Activated T-cell treated with anti-CD3 and anti-CD28 coated beads for 4 hours (primary cell): Measurements from ENCODE around the gene MYO1A.

ENCODE experiments used
- DNase-seq: peaks from one replicate; pipeline ENCODE4 v3.0.0-alpha.2; 2020

The MYO1A gene

DNA sequence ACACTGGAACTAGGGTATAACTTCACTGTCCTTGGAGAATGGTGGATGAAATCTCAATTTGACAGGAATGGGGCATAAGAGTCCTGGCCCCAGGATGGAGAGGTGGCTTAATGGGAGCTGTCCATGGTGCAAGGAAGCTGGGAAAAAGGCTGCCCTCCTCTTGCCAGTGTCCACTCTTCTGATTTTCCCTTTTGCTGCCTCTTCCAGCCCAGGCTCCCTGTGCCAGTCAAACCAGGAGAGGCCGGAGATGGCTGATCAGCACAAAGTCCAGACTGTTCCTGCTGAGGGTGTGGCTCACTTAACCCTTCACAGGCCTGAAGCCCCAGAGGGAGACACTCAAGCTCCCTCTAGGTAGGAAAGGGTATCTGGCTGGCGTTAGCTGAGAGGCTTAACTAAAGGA lies at the start of gene MYO1A:
TSS of gene MYO1A (minus strand) at position 240 of the 400 bp plus-strand sequence. CDS start 1,806 bp downstream, outside the sequence.
- no peak for DNase-seq

DNA sequence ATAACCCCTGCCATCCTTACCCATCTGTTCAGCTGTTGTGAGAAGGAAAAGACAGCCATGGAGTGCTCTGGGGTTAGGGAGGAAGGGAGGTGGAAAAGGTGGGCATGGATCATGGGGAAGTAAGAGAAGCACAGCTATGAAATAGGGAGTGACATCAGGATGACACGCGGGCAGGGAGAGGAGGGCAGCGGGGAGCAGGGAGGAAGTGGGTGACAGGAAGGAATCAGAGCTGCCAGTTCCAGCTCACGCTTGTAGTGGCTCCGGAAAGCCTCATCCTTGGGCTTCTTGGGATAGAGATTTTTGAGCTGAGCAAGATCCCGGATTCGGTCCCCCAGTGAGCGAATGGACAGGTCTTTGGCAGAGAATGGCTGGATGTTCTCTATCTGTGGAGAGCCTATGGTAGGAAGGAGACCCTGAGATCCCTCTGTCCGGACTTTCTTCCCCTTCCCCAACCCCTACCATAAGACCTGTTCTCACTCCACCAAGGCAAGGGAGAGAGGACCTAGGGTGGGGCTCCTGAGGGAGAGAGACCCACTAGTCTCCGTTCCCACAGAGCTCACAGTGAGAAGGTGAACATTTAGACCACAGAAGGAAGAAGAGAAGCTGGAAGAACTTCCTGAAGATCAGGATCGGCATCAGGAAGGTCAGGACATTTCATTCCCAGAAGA lies 49.3 kb upstream of the MYO1A start:
- DNase-seq: no peak

DNA sequence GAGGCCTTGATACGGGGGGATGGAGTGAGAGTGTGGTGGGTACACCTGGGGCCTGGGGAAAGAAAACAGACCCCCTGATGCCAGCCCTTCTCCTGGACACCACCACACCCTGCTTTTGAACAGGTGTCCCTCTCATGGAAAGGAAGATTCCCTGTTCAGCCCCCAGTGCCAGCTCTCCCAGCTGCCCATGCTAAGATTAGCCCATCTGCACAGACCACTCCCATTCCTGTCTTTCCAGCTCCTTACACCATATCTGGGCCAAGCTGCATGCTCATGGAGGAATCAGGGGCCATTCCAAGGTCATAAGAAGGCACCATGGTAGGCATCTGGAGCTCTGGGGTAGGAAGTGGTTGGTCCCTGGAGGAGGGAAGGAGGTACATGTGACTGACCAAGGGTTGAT lies 48.6 kb upstream of the MYO1A start:
- no peak for DNase-seq

DNA sequence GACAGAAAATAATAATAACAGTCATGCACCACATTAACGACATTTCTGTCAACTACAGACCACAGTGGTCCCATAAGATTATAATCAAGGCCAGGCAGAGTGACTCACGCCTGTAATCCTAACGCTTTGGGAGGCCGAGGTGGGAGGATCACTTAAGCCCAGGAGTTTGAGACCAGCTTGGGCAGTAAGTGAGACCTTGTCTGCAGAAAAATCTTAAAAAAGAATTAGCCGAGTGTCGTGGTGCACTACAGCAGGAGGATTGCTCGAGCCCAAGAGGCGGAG lies 47.6 kb upstream of the MYO1A start:
- DNase-seq: no peak

DNA sequence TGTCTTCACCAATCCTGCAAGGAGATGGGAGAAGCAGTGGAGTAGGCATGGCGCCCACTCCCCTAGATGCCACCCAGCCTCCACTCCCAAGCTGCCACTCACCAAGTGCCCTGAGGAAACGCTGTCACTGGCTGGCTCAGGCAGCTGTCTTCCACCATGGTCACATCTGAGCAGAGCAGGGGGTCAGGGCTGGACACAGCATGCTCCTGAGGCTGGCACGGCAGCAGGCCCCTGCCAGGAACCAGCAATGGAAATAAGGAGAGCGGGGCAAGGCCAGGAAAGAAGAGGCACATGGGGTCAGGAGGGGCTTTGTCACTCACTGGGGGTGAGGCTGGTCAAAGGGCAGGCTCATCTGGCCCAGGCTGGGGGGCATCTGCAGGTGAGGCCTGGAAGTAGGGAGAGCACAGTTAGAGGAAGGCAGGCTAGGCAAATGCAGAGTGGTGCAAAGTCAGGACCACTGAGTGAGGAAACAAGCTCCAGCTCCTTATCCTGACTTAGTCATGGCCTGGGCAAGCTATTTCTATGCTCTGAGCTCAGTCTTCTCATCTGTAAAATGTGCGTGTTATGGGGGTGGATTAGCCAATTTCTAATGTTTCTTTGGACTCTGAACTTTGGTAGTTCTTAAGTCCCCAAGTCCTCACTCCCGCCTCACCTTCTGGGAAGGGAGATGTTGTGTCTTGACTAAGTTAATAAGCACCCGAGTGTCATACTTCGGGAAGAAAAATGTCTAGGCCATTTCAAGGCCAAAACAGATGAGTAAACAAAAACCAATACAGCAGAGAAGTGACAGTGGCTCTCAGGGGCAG lies 47.0 kb upstream of the MYO1A start:
- DNase-seq: no peak

DNA sequence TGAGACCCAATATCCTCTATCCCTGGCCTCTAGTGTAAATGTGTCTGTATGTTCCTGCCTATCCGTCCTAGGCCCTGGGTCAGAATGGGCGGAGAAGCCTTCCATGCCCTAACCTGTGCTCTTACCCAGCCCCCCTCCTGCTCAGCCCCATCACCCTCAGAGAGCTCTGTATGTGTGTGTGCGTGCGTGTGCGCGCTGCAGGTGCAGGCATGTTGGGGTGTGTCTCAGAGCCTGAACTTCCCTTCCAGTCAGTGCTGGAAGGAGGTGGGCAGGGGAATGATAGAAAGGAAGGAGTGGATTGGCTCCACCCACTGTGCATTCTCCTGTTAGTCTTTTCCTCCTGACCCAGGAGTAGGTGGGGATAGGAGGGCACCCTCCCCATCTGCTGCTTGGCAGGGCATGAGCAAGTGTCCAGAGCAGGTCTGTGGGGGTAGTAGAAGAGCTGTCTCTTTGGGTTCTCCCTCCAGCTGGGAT lies 46.2 kb upstream of the MYO1A start:
- DNase-seq: no peak

DNA sequence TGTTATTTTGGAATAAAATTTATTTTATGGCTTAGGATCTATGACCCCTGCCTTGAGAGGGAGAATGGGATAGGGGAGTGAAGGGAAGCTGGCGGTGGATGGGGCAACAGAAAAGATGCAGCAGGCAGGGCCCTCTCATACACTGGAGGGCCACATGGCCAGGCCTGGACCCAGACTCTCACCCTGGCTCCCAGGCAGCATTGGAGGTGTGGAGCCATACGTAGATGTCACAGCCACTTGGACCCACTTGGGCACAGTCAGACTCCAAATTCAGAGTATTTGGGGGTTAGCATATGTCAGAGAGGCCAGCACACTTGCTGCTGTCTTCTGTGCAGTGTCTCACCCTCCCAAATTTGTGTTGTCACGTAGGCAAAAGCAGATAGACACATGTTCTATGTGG lies 45.5 kb upstream of the MYO1A start:
- no peak for DNase-seq

DNA sequence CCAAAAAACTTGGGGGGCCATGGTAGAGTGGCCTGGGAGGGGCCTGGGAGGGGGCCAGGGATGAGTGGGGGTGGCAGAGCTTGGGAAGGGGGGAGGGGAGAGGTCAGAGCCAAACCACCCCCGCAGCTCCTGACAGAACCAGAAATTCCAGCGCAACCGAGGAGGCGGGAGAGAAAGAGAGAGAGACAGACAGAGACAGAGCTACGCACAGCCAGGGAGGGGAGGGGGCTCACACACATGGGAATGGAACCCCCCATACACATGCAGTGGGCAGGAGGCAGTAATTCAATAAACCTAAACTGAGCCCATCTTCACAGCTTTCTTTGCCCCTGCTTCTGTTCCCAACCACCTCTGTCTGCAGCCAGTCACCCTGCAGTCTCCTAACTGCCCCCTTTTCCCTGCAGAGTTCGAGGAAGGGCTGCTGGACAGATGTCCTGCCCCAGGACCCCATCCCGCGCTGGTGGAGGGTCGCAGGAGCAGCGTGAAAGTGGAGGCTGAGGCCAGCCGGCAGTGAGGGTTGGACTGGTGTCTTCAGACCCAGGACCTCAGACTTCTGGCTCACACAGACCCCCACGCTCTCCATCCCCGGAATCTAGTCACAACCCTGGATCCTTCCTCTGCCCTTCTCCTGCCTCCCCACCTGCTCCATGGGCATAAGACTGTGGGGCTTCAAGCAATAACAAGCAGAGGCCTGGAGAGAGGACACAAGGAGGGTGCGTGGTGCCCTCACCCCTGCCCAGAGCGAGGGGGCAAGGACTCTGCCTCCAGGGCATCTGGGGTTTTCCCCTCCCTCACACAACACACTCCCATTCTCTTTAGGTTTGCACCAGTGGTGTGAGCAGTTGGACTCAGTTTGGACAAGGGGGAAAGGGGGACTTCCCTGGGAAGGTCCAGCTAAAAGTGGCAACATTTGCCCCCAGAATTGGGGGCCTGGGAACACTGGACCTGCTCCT lies 44.6 kb upstream of the MYO1A start:
- DNase-seq: no peak

DNA sequence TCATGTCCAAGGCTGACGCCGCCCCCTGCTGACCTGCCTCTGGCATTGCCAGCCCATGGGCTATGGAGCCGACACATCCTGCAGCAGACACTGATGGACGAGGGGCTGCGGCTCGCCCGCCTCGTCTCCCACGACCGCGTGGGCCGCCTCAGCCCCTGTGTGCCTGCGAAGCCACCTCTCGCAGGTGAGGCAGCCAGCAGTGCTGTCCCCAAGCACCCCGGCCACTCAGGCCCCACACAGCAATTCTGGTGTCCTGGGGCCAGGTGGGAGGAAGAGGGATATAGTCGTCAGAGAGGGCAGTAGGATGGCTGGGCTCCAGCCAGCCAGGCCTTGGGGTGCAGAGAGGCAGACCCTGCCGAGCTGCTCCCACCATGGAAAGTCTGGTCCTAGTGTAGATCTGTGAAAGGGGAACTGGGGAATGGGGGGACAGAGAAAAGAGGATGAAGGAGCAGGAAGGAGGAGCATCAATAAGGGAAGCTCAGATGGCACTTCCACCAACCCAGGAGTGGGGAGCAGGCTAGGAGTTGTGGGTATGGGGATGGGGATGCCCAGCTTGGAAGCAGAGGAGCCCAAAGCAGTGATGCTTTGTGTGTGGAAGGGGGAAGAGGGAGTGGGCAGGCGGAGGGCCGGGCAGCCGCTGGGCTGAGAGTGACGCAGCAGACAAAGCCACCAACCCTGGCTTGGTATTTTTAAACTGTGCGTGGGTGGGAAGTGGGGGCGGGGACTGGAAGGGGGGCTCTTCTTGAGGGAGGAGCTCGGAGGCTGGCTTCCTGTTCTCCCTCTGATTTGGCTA lies 43.7 kb upstream of the MYO1A start:
- peak; percentile 83 for DNase-seq

DNA sequence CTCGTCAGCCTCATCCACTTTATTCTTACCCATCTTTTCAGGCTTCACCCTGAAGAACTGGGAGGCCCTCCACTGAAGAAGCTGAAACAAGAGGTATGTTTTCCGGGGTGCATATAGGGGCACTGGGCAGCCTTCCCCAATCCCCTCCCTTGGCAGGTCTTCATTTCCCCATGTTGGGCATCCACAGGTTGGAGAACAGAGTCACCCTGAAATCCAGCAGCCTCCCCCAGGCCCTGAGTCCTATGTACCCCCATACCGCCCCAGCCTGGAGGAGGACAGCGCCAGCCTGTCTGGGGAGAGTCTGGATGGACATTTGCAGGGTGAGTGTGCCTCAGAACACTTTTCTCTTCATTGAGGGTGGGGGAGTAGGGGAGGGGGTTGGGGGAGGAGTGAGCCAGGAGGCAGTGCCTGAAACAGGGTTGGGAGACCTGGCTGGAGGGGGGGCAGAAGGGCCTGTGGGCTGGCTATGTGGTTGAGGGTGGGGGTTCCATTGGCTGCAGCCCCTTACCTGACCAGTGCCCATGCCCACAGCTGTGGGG lies 43.0 kb upstream of the MYO1A start:
- DNase-seq: no peak

DNA sequence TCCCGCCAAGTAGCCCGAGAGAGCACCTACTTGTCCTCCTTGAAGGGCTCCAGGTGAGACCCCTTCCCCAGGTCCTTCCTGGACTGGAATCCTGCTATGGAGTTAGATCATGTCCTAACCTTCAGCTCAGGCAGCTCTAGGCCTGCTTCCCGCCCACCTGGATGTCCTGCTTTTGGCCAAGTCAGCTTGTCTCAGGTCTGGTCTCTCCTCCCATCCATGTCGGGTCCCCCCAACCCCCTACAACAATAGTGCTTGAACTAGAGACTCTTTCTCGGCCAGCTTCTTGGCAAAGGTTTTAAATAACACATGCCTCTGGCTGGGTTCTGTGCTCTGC lies 42.6 kb upstream of the MYO1A start:
- no peak for DNase-seq

DNA sequence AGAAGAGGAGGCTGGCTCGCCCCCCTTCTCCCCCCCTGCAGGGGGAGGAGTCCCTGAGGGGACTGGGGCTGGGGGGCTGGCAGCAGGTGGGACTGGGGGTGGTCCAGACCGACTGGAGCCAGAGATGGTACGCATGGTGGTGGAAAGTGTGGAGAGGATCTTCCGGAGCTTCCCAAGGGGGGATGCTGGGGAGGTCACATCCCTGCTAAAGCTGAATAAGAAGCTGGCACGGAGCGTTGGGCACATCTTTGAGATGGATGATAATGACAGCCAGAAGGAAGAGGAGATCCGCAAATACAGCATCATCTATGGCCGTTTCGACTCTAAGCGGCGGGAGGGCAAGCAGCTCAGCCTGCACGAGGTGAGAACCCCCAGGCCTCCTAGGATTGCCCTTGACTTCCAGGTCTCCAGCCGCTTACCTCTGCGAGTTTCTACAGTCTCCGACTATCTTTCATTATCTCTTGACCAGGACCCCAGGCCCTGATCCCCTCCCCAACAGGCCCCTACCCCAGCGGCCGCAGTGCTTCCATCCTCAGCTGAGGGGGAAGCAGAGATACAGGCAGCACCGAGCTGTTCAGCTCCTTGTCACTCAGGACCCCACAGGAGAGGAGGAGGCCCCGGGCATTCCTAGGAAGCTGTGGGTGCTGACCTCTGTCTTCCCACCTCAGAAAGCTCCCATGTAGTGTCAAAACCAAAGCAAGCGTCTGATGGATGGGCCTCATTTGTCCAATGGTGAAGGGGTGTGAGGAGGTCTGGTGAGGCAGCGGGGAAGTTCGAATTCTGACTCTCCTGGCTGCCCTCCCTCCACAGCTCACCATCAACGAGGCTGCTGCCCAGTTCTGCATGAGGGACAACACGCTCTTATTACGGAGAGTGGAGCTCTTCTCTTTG lies 42.0 kb upstream of the MYO1A start:
- no peak for DNase-seq

DNA sequence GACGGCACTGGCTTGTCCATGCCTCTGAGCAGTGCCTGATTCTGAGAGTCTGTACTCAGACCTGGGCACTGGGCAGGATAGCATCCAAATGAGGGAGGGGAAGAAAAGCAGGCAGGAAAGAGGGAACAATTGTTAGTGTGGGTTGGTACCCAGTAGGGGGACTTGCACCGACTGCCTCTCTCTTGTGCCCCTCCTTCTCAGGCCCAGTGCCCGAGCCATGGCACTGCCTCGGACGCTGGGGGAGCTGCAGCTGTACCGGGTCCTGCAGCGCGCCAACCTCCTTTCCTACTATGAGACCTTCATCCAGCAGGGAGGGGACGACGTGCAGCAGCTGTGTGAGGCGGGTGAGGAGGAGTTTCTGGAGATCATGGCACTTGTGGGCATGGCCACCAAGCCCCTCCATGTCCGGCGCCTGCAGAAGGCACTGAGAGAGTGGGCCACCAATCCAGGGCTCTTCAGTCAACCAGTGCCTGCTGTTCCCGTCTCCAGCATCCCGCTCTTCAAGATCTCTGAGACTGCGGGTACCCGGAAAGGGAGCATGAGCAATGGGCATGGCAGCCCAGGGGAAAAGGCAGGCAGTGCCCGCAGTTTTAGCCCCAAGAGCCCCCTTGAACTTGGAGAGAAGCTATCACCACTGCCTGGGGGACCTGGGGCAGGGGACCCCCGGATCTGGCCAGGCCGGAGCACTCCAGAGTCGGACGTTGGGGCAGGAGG lies 41.2 kb upstream of the MYO1A start:
- DNase-seq: no peak

DNA sequence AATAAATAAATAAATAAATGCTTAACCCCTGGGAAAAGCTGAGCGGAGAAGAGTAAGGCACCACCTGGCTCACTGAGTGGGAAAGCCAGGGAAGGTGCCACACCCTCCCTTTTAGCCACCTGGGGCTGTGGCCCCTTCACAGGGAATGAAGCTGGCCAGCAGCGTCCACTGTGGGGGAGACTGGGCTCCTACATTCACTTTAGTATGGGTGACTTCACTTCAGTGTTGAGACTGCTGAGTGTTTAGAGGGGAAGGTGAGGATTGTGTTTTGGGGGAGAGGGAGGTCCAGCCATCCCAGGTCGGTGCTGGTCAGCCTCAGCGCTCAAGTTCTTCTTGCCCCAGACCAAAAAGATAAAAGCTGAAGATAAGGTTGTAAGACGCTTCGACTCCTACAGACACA lies 40.6 kb upstream of the MYO1A start:
- DNase-seq: no peak

DNA sequence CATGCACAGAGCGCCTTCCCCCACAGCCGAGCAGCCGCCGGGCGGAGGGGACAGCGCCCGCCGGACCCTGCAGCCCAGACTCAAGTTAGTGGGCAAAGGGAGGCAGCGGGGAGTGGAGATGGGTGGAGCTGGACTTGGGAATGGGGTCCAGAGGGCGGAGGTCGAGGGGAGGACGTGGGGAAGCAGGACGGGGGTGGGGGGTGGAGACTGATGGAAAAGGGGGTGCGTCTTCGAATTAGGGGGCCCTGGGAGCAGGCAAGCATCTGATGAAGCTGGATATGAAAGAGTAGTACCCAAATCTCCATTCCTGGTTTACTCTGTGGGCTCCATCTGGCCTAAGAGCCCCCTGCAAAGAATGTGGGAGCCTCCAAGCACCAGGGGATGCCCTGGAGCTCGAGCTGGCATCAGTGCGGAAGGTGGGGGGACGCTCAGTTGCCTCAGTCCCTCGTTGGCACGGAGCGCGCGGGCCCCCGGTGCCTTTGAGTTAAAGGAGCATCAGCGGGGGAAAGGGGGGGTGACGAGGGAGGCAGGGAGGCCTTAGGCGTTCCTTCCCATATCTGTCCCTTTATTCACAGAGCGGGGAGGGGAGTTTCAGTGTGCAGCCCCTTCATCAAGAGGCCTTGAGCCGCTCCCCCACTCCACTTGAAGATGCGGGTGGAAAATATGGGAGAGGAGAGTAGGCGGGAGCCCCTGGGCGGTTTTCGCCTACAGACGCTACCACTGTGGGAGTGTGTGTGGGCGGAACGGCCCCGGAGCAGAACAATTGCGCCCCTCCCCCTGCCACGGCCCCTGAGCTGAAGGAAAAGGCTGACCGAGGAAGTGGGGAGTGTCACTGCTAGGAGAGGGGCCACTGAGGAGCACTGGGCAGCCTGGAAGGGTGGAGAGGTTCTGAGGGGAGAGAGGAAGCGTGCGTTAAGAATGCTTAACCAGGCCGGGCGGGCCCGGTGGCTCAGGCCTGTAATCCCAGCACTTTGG lies 39.6 kb upstream of the MYO1A start:
- peak; percentile 59 for DNase-seq

DNA sequence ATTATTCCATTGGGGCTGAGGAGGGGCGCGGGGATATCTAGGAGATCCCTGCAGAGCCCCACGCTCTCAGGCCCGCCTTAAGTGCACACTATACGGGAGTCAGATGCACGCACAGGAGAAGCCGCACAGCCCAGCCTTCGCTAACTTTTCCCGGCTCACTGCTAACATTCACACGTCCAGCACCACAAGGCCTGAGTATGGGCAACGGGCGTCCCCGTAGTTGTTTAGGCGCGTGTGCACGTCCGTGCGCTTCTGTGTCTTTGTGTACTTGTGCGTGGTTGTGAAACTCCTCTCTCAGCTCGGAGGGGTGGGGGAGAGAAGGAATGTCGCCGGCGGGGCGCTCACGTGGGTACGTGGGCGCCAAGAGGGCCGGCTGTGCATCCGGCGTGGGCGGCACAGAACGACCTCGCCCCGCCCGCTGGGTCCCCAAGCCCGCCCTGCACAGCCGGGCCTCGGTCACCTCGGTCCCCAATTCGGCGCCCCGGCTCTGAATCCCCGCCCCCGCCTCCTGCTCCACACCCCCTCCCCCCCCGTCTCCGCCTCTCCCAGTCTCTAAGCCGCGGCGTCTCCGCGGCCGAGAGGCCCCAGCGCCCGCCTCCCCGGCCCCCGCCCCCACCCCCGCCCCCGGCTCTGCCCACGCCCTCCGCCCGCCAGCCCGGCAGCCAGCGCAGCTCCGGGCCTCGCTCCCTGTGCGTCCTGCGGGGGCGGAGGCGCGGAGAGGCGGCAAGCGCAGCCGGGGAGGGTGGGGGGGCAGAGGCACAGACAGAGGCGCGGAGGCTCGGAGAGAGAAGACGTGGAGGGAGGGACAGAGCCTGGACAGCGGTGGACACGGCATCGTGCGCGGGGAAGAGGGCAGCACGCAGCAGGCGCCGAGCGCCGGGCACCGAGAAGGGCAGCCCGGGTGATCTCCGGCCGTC lies 38.7 kb upstream of the MYO1A start, which contains the start of gene NAB2:
TSS of gene NAB2 (plus strand) at position 761 of the 917 bp plus-strand sequence. CDS start 158 bp downstream, outside the sequence.
- peak; percentile 82 for DNase-seq

DNA sequence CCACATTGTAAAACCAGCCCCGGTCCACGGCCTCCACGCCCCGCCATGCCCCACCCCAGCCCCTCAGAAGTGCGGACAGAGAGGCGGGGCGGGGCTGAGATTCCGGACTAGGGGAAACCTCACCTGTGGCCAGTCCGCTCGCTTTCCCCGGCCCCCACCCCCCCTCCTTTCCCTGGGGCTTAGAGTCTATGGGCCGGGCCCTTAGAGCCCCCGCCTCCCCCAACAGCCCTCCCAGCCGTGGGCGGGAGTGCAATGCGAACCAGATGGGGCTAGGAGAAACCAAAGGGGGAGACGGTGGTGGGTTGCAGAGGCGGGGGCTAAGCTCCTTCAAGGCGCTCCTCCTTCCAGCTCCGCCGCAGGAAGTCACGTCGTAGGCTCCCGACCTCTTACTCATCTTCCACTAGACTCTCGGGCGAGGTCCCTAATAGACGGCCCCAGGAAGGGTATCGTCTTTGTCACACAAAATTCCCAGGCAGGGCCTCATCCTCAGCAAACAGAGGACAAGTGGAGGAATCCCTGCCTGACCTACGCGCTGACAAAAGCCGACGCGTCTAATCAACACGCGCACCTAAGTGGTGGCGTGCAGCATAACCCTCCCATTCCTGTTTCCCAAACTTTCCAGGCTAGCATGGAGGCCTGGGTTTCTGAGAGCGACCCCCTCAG lies 37.9 kb upstream of the MYO1A start:
- peak; percentile 86 for DNase-seq
